Measurements from ENCODE around the gene CNTN4.

The CNTN4 gene

GRCh38 chr3:2547049-2547448 is 448.4 kb downstream of the CNTN4 start:
- Histone ChIP-seq H3K4me3 (ENCODE audit: low read length in 2 of 2) (no peak overlapping the region), H3K4me1 (ENCODE audit: control insufficient read depth in 2 of 2, insufficient read depth in 2 of 2, low read length in 2 of 2) (no peaks in the 10 kb centered on the region), H3K9me3 (ENCODE audit: control insufficient read depth in 2 of 2, low read length in 2 of 2) (no peaks in the 10 kb centered on the region), H3K27me3 (ENCODE audit: control insufficient read depth in 2 of 2, insufficient read depth in 2 of 2, low read length in 2 of 2) (no peaks in the 10 kb centered on the region), H3K36me3 (ENCODE audit: control insufficient read depth in 2 of 2, insufficient read depth in 2 of 2, low read length in 2 of 2) (no peaks in the 10 kb centered on the region), H3K9ac (ENCODE audit: low read depth in 1 of 2, low read length in 2 of 2) (no peak overlapping the region), H3K27ac (ENCODE audit: low read depth in 2 of 2, low read length in 2 of 2) (no peak overlapping the region)

- no peaks in the 10 kb centered on the region for H3K36me3 ChIP-seq (ENCODE audit: control insufficient read depth in 2 of 2, insufficient read depth in 2 of 2, low read length in 2 of 2)
- no peaks in the 10 kb centered on the region for H3K4me1 ChIP-seq (ENCODE audit: control insufficient read depth in 2 of 2, insufficient read depth in 2 of 2, low read length in 2 of 2)
- H3K27ac ChIP-seq (ENCODE audit: low read depth in 2 of 2, low read length in 2 of 2) = no peak overlapping the region
- H3K9ac ChIP-seq (ENCODE audit: low read depth in 1 of 2, low read length in 2 of 2) = no peak overlapping the region
- H3K4me3 ChIP-seq (ENCODE audit: low read length in 2 of 2) = no peak overlapping the region
- no peaks in the 10 kb centered on the region for H3K27me3 ChIP-seq (ENCODE audit: control insufficient read depth in 2 of 2, insufficient read depth in 2 of 2, low read length in 2 of 2)
- H3K9me3 ChIP-seq (ENCODE audit: control insufficient read depth in 2 of 2, low read length in 2 of 2) = no peaks in the 10 kb centered on the region
Measured at GRCh38 chr3:2554656-2555055, 456.0 kb downstream of the CNTN4 start.

GRCh38 chr3:2558796-2559195 is 460.1 kb downstream of the CNTN4 start:
- H3K27me3 ChIP-seq (ENCODE audit: control insufficient read depth in 2 of 2, insufficient read depth in 2 of 2, low read length in 2 of 2) = no peaks in the 10 kb centered on the region

GRCh38 chr3:2567451-2567850 is 468.8 kb downstream of the CNTN4 start:
- no peak overlapping the region for H3K4me3 ChIP-seq (ENCODE audit: low read length in 2 of 2)
- no peaks in the 10 kb centered on the region for H3K9me3 ChIP-seq (ENCODE audit: control insufficient read depth in 2 of 2, low read length in 2 of 2)
- no peak overlapping the region for H3K27ac ChIP-seq (ENCODE audit: low read depth in 2 of 2, low read length in 2 of 2)
- H3K27me3 ChIP-seq (ENCODE audit: control insufficient read depth in 2 of 2, insufficient read depth in 2 of 2, low read length in 2 of 2) = no peaks in the 10 kb centered on the region
- H3K36me3 ChIP-seq (ENCODE audit: control insufficient read depth in 2 of 2, insufficient read depth in 2 of 2, low read length in 2 of 2) = no peaks in the 10 kb centered on the region
- H3K9ac ChIP-seq (ENCODE audit: low read depth in 1 of 2, low read length in 2 of 2) = no peak overlapping the region
- peaks cover 0 to 3% of the 10 kb centered on the region in 2 donors for H3K4me1 ChIP-seq (ENCODE audit: control insufficient read depth in 2 of 2, insufficient read depth in 2 of 2, low read length in 2 of 2)

More at GRCh38 chr3:2558796-2559195, 460.1 kb downstream of the CNTN4 start:
- H3K9ac ChIP-seq (ENCODE audit: low read depth in 1 of 2, low read length in 2 of 2) = no peak overlapping the region
- H3K36me3 ChIP-seq (ENCODE audit: control insufficient read depth in 2 of 2, insufficient read depth in 2 of 2, low read length in 2 of 2) = no peaks in the 10 kb centered on the region
- H3K9me3 ChIP-seq (ENCODE audit: control insufficient read depth in 2 of 2, low read length in 2 of 2) = no peaks in the 10 kb centered on the region
- no peak overlapping the region for H3K27ac ChIP-seq (ENCODE audit: low read depth in 2 of 2, low read length in 2 of 2)
- no peak overlapping the region for H3K4me3 ChIP-seq (ENCODE audit: low read length in 2 of 2)
- no peaks in the 10 kb centered on the region for H3K4me1 ChIP-seq (ENCODE audit: control insufficient read depth in 2 of 2, insufficient read depth in 2 of 2, low read length in 2 of 2)

GRCh38 chr3:2568156-2568555 is 469.5 kb downstream of the CNTN4 start:
- H3K27me3 ChIP-seq (ENCODE audit: control insufficient read depth in 2 of 2, insufficient read depth in 2 of 2, low read length in 2 of 2) = no peaks in the 10 kb centered on the region
- no peak overlapping the region for H3K4me3 ChIP-seq (ENCODE audit: low read length in 2 of 2)
- no peaks in the 10 kb centered on the region for H3K9me3 ChIP-seq (ENCODE audit: control insufficient read depth in 2 of 2, low read length in 2 of 2)
- H3K4me1 ChIP-seq (ENCODE audit: control insufficient read depth in 2 of 2, insufficient read depth in 2 of 2, low read length in 2 of 2) = peaks cover 0 to 3% of the 10 kb centered on the region in 2 donors
- H3K9ac ChIP-seq (ENCODE audit: low read depth in 1 of 2, low read length in 2 of 2) = no peak overlapping the region
- H3K36me3 ChIP-seq (ENCODE audit: control insufficient read depth in 2 of 2, insufficient read depth in 2 of 2, low read length in 2 of 2) = no peaks in the 10 kb centered on the region
- no peak overlapping the region for H3K27ac ChIP-seq (ENCODE audit: low read depth in 2 of 2, low read length in 2 of 2)

- no peaks in the 10 kb centered on the region for H3K27me3 ChIP-seq (ENCODE audit: control insufficient read depth in 2 of 2, insufficient read depth in 2 of 2, low read length in 2 of 2)
Measured at GRCh38 chr3:2568929-2569328, 470.3 kb downstream of the CNTN4 start.

GRCh38 chr3:2577571-2577970 is 478.9 kb downstream of the CNTN4 start:
- H3K4me3 ChIP-seq (ENCODE audit: low read length in 2 of 2) = no peak overlapping the region

More at GRCh38 chr3:2568929-2569328, 470.3 kb downstream of the CNTN4 start:
- H3K9me3 ChIP-seq (ENCODE audit: control insufficient read depth in 2 of 2, low read length in 2 of 2) = no peaks in the 10 kb centered on the region
- peaks cover 0 to 3% of the 10 kb centered on the region in 2 donors for H3K4me1 ChIP-seq (ENCODE audit: control insufficient read depth in 2 of 2, insufficient read depth in 2 of 2, low read length in 2 of 2)
- H3K27ac ChIP-seq (ENCODE audit: low read depth in 2 of 2, low read length in 2 of 2) = no peak overlapping the region
- no peak overlapping the region for H3K9ac ChIP-seq (ENCODE audit: low read depth in 1 of 2, low read length in 2 of 2)
- no peaks in the 10 kb centered on the region for H3K36me3 ChIP-seq (ENCODE audit: control insufficient read depth in 2 of 2, insufficient read depth in 2 of 2, low read length in 2 of 2)
- no peak overlapping the region for H3K4me3 ChIP-seq (ENCODE audit: low read length in 2 of 2)

GRCh38 chr3:2578560-2578959 is 479.9 kb downstream of the CNTN4 start:
- Histone ChIP-seq H3K9me3 (ENCODE audit: control insufficient read depth in 2 of 2, low read length in 2 of 2) (no peaks in the 10 kb centered on the region), H3K9ac (ENCODE audit: low read depth in 1 of 2, low read length in 2 of 2) (no peak overlapping the region), H3K27ac (ENCODE audit: low read depth in 2 of 2, low read length in 2 of 2) (no peak overlapping the region), H3K27me3 (ENCODE audit: control insufficient read depth in 2 of 2, insufficient read depth in 2 of 2, low read length in 2 of 2) (no peaks in the 10 kb centered on the region), H3K36me3 (ENCODE audit: control insufficient read depth in 2 of 2, insufficient read depth in 2 of 2, low read length in 2 of 2) (no peaks in the 10 kb centered on the region), H3K4me3 (ENCODE audit: low read length in 2 of 2) (no peak overlapping the region), H3K4me1 (ENCODE audit: control insufficient read depth in 2 of 2, insufficient read depth in 2 of 2, low read length in 2 of 2) (no peaks in the 10 kb centered on the region)

More at GRCh38 chr3:2577571-2577970, 478.9 kb downstream of the CNTN4 start:
- no peak overlapping the region for H3K27ac ChIP-seq (ENCODE audit: low read depth in 2 of 2, low read length in 2 of 2)
- H3K9ac ChIP-seq (ENCODE audit: low read depth in 1 of 2, low read length in 2 of 2) = no peak overlapping the region
- no peaks in the 10 kb centered on the region for H3K27me3 ChIP-seq (ENCODE audit: control insufficient read depth in 2 of 2, insufficient read depth in 2 of 2, low read length in 2 of 2)
- H3K4me1 ChIP-seq (ENCODE audit: control insufficient read depth in 2 of 2, insufficient read depth in 2 of 2, low read length in 2 of 2) = no peaks in the 10 kb centered on the region
- no peaks in the 10 kb centered on the region for H3K36me3 ChIP-seq (ENCODE audit: control insufficient read depth in 2 of 2, insufficient read depth in 2 of 2, low read length in 2 of 2)
- H3K9me3 ChIP-seq (ENCODE audit: control insufficient read depth in 2 of 2, low read length in 2 of 2) = no peaks in the 10 kb centered on the region

- H3K4me1 ChIP-seq (ENCODE audit: control insufficient read depth in 2 of 2, insufficient read depth in 2 of 2, low read length in 2 of 2) = no peaks in the 10 kb centered on the region
- H3K27ac ChIP-seq (ENCODE audit: low read depth in 2 of 2, low read length in 2 of 2) = no peak overlapping the region
- no peaks in the 10 kb centered on the region for H3K27me3 ChIP-seq (ENCODE audit: control insufficient read depth in 2 of 2, insufficient read depth in 2 of 2, low read length in 2 of 2)
- no peaks in the 10 kb centered on the region for H3K36me3 ChIP-seq (ENCODE audit: control insufficient read depth in 2 of 2, insufficient read depth in 2 of 2, low read length in 2 of 2)
- H3K4me3 ChIP-seq (ENCODE audit: low read length in 2 of 2) = no peak overlapping the region
- no peak overlapping the region for H3K9ac ChIP-seq (ENCODE audit: low read depth in 1 of 2, low read length in 2 of 2)
- H3K9me3 ChIP-seq (ENCODE audit: control insufficient read depth in 2 of 2, low read length in 2 of 2) = no peaks in the 10 kb centered on the region
Measured at GRCh38 chr3:2579206-2579605, 480.5 kb downstream of the CNTN4 start.

- Histone ChIP-seq H3K27me3 (ENCODE audit: control insufficient read depth in 2 of 2, insufficient read depth in 2 of 2, low read length in 2 of 2) (no peaks in the 10 kb centered on the region), H3K27ac (ENCODE audit: low read depth in 2 of 2, low read length in 2 of 2) (no peak overlapping the region), H3K9ac (ENCODE audit: low read depth in 1 of 2, low read length in 2 of 2) (no peak overlapping the region), H3K36me3 (ENCODE audit: control insufficient read depth in 2 of 2, insufficient read depth in 2 of 2, low read length in 2 of 2) (no peaks in the 10 kb centered on the region), H3K4me1 (ENCODE audit: control insufficient read depth in 2 of 2, insufficient read depth in 2 of 2, low read length in 2 of 2) (no peaks in the 10 kb centered on the region), H3K9me3 (ENCODE audit: control insufficient read depth in 2 of 2, low read length in 2 of 2) (no peaks in the 10 kb centered on the region), H3K4me3 (ENCODE audit: low read length in 2 of 2) (no peak overlapping the region)
Measured at GRCh38 chr3:2583046-2583445, 484.4 kb downstream of the CNTN4 start.
